Effector CD4-positive, alpha-beta T cell (primary cell): Measurements from ENCODE around the gene SLC49A3.
A peak's percentile ranks its signal among the peaks of the same experiment; 100 is the strongest.
"Not testable (repeated sequence)": the region's sequence is repeated elsewhere in the genome, so short reads cannot be mapped to it uniquely, and the experiment has no call there.

ENCODE experiments used
- DNase-seq: peaks from one replicate; pipeline ENCODE4 v3.0.0-alpha.2; 2020

Gene SLC49A3

DNA sequence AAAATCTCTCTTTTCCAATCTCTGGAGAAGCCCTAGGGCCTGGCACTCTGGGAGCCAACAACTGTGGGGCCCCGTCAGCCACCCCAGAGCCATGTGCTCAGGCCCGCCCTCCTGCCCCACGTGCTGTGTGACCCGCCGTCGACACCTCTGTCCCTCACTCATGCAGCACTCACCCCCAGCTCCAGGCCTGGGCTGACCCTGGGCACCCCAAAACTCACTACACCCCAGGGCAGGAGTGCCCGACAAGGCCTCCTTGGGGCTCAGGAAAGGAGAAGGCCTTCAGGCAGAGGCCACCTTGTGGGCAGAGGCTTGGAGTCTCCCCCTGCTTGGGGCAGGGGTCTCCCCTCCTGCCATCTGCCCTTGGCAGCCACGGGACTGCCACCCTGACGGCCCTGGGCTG is 8.9 kb downstream of the SLC49A3 start:
- no peak for DNase-seq

DNA sequence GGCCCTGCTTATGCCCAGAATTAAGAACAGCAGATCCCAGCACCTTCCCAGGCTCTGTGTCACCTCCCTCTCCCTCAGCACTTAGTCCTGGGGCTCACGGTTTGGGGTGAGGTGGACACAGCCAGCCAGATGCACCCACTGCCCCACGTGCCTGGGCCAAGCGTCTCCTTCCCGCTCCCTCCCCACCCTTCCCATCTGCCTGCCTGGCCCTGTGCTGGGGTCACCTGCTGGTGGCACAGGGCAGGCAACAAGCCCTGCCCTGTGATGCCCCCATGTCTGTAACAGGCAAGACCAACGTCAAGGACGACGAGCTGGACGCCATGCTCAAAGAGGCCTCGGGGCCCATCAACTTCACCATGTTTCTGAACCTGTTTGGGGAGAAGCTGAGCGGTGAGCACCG is 9.3 kb downstream of the SLC49A3 start:
- no peak for DNase-seq

DNA sequence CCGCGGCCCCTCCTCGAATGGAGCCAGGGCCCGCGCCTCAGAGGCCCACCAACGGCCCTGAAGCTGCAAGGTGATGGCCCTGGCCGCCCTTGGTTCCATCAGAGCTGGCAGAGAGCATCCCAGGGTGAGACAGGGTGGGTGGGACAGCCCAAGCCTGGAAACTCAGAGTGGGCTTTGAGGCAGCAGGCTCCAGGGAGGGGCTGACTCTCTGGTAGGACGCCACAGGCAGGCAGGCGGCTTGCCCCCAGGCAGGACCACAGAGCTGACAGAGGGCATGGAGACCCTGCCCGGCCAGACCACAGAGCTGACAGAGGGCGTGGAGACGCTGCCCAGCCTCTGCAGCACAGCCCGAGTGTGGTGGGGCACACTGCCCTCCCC is 9.9 kb downstream of the SLC49A3 start:
- no peak for DNase-seq

DNA sequence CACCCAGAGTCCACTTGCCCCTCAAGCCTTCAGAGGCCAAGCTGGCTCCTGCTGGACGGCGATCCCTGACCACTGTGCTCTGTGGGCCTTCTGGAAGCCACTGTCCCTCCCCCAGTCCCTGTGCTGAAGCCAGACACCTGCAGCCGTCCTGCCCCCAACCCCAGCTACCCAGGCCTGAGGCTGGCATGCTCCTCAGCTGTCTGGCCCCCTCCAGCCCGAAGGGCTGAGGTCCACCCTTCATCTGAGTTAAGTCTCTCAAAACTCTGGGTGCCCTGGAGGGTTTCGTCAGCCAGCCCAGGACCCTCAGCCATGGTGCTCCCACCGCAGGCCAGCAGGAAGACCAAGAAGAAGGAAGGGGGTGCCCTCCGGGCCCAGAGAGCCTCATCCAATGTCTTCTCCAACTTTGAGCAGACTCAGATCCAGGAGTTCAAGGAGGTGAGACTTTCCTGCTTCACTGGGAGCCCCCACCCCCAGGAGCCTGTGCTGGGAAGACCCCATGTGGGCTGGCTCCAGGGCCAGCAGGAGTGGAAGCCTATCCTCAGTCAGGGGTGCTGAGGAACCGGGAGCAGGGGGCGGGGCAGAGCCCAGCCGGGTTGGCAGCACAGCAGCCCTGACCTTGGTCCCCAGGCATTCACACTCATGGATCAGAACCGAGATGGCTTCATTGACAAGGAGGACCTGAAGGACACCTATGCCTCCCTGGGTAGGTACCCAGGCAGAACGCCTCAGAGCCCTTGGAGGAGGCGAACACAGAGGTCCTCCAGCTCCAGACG is 10.4 kb downstream of the SLC49A3 start:
- DNase-seq = no peak

DNA sequence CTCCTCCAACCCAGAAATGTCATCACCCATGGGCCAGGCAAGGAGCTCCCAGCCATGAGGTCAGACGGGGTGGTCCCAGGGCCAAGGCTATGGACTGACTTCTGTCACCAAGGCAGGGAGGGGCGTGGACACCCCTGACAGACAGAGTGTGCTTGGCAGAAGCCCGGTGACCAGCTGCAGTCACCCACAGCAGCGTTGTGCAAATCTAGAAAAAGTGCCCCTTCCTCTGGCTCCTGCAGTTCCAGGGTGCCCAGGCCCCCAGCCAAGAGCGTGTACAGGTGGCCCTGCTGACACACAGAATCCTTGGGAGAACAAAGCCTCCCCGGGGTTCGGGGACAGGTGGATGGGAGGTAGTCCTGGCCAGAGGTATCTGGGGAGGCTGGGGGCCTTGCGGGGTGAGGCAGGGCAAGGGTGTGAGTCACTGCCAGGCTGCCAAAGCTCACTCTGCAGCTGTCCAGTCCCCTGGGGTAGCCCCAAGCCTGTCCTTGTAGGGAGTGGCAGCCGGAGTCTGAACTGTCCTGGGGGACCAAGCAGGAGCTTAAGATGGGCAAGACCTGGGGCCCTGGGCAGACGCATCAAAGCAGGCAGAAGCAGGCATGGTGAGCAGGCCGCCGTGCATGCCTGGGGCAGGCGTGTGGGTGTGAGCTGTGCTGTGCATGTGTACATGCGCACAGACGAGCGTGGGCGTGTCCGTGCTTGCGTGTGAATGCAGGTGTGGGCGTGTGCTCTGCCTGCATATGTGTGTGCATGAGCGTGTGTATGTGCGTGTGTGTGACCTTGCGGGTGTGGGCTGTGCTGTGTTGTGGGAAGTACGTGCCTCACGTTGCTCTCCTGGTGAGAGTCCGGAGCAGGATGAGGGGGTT is 11.3 kb downstream of the SLC49A3 start:
- DNase-seq = no peak

DNA sequence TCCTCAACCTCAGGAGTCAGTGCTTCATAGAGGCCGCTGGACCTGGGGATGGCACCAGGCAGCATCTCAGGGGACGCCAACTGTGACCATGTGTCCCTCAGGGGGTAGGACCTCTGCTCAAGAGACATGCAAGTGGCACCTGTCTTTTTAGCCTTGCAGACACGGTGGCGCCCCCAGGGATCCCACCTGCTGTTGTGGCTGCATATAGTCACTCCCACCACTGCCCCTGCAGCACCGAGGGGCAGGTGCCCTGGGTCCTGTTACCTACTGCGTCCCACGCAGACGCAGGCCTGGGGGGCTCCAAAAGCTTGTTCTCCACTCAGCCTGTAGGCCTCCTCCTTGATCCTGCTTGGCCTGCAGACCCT is 12.1 kb downstream of the SLC49A3 start:
- no peak for DNase-seq

DNA sequence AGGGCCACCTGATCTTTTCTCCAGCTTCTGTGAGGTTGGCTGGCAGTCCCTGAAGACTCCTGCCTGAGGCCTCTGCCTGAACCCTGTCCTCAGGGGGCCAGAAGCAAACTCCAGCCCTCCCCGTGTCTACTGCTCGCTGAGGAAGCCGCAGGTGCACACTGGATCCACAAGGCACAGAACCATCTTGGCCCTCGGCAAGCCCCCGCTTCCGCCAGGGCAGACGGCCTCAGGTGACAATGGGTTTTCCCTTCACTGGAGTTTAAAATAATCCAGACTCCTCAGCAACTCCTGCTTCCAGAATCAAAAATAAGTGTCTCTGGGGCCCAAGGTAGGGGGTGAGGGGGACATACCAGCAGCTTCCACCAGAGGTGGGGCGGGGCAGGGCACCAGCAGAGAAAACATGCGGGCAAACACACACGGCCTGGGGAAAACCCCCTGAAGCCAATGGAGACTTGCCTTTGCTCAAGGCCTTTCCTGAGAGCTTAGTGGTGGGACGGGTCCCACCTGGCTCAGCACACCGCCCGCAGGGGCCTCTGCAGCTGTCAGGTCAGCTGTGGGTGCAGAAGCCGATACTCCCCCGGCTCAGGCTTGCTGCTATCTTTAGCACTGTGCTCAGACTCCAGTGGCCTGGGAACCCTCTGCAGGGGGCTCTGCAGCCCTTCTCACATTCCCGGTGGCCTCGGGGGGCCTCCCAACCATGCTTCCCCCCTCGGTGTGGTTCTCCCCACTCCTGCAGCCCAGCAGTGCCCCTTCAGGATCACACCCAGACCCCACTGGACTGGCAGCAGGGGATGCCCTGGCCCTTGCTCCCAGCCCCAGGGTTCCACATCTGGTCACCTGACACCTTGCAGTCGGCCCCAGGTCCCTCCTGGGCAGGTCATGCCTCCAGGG is 12.7 kb downstream of the SLC49A3 start:
- no peak for DNase-seq

DNA sequence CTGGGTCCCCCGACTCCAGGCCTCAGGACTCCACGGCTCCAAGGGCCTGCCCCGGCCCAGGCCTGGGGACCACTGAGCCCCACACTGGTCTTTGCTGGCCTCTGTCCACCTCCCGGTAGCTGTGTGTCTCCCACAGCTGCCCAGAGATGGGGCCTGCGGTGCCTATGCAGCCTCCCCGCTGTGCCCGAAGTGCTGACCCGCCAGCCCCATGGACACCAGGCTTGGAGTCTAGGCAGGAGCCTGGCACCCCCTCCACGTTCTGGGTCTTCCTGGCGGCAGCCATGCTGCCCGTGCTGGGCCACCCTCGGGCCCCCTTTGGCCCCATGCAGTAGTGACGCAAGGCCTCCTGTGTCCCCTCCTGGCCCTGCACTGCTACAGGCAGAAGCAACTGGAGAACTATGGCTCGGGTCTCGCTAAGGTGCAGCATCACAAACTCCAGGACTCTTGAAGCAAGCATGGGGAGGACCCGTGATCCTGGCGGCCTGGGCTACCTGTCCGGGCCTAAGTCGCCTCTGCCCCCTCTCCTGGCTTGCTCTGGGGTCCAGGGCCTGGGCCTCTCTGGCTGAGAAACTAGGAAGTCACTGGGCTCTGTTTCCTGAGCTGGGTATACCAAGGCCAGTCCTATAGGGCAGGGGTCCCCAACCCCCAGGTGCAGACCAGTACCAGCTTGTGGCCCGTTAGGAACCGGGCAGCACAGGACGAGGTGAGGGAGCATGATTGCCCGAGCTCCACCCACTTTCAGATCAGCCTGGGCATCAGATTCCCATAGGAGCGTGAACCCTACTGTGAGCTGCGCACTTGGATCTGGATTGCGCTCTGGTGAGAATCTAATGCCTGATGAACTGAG is 13.7 kb downstream of the SLC49A3 start:
- no peak for DNase-seq

DNA sequence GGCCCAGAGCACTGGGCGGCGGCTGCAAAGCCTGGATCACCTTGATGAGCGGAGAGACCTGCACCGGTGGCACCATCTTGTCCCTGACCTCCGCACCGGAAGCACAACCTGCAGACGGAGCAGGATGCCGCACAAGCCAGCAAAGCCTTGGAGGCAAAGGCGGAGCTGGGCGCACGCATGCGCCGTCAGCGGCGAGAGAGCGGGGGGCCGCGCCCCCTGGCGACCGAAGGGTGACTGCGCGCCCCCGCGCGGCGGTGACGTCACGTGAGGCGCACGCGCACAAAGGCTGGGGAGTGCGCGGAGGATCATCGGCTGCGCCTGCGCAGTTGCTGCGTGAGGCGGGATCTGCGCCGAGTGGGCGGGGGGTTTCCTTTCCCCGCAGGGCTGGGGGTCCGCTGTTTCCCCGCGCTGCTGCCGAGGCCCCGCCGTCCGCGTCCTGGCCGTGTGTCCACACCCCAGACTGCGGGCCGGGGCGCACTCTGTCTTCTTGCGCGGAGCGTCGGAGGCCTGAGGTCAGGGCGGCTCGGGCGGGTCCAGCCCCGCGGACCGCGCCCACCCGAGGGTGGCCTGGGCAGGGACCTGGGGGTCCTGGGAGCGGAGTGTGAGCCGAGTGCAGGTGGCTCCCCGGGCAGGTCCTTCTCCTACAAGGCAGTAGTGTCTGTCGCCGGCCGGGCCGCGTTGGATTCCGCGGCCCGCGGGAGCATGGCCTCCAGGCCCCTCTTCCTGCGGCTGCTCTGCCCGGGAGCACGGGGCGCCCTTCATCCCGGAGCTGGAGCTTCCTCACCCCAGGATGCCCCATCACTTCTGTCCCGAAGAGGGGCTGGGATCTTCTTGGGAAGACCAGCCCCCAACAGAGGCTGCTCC is 14.5 kb downstream of the SLC49A3 start, which contains the start of the genes ATP5ME and MYL5:
TSS of gene ATP5ME (minus strand) at position 105 of the 864 bp plus-strand sequence. CDS start at position 76, 29 bp downstream.
TSS of gene MYL5 (plus strand) at position 371 of the 864 bp plus-strand sequence. CDS start 3,485 bp downstream, outside the sequence.
- peak; percentile 99 for DNase-seq

DNA sequence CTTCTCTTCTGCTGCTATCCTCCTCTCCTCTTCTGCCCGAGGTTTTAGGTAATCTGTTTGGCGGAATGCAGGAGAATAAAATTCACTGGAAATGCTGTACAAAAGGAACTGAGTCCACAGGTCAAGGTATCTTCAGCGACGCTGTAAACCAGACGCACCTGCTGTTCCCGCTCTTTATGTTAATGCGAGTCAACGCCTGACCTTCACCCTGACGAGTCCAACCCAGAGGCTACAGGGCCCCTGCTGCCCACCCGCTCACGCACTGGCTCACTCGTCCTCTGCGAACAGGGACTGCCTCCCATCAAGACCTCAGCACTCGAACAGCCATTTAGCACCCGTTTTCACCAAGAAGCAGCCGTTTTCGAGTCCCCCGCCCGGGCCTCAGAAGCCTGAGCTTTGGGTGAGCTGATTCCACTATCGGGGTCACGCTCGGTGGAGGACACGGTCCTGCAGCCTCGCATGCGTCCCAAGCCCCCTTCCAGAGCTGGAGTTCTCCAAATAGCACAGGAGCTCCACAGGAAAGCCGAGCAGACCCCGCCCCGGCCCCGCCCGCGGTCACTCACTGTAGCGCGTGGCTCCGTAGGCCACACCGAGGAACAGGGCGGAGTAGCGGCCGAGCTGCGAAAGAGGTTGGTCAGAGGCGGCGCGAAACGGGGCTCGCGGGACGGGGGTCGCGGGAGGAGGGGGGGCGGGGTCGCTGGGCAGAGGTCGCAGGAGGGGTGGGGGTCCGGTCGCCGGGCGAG is 15.4 kb downstream of the SLC49A3 start:
- no peak for DNase-seq

DNA sequence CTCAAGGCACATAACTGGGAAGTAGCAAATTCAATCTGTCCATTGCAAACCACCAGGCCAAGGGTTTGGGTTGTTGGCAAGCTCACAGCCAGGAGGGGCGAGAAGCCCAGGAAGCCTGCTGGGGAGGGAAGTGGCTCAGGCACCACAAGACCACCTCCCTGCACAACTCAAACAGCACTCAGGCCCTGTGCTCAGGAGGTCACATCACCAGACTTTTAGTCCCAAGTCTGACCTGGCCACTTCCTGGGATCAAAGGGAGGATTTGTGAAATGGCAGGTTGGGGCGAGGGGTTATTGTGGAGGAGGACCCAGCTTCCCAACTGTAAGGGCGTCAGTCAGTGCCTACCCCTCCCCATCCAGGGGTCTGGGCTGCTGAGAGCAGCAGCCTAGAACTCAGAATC is 17.2 kb downstream of the SLC49A3 start:
- DNase-seq = no peak

DNA sequence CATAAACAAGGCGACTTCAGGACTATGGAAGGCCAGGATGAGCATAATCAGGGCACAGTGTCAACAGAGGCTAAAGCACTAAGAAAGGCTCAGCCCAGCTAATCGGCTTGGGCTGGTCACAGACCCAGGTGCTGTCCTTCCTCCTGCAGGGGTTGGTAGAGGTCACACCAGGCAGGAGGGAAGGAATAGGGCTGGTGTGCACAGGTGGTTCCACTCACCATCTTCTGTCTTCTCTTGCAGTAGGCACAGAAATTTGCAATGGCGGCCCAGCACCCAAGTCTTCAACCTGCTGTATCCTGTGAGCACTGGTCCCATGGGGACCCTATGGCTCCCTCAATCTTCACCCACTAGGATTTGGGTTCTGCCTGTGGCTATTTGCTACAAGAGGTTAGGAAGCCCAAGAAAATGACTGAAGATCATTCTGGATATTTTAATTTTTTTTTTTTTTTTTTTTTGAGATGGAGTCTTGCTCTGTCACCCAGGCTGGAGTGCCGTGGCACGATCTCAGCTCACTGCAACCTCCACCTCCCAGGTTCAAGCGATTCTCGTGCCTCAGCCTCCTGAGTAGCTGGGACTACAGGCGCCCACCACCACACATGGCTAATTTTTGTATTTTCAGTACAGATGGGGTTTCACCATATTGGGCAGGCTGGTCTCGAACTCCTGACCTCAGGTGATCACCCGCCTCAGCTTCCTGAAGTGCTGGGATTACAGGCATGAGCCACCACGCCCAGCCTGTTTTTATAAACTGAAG is 19.0 kb downstream of the SLC49A3 start:
- DNase-seq = not testable (repeated sequence)

DNA sequence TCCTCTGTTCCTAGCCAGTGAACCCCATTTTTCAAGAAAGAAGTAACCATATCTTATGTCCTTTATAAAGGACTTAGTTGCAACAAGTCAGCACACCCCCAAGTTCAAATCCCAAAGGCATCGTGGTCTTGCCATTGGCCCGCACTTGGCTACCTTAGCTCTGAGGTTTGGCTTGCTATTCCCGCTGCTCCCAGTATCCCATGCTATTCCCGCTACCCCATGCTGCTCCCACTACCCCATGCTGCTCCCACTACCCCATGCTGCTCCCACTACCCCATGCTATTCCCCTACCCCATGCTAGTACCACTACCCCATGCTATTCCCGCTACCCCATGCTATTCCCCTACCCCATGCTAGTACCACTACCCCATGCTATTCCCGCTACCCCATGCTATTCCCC is 20.7 kb downstream of the SLC49A3 start:
- not testable (repeated sequence) for DNase-seq

DNA sequence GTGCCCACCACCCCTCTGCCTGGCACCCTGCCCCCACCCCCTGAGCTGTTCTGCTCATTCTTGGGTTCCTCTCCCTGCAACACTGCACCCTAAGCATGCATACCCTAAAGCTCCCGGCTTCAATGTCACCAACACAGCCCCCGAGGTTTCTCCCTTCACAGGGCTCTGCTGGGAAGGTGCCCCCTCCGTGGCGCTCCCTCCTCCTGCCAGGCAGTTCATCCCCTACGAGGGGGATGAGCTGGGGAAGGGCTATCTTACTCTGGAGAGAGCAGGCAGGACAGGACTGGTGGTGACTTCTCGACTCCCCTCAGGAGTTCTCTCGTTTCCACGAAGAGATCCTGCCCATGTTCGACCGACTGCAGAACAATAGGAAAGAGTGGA is 21.4 kb downstream of the SLC49A3 start:
- no peak for DNase-seq

DNA sequence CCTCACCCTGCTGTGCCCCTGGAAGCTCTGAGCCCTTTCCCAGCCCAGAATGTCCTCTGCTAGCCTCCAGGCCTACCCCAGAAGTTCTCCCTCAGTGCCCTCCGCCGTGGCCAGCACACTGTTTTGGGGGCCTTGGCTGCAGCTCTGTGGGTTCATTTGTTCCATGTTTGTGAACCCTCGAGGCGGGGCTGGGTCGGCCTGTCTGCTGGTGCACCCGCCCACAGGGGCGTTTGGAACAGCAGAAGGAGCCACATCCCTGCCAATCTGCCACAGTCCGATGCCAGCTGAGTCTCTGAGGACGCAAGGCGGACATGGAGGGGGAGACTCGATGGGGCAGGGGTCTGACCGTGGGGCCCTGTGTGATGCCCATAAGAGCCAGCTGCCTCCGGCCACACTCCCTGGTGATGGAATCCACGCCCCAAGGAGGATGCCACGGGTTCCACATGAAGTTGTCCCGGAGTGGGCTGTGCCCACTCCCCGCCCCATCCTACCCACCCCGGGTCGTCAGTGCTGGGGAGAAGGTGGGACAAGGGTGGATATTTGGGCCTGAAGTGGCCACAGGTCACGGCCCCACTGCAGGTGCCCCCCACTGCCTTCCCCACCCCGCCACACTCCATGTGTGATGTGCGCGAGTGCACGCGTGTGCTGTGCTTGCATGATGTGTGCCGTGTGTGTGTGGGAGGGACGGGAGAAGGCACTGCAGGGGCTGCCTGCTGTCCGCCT is 22.0 kb downstream of the SLC49A3 start:
- no peak for DNase-seq

DNA sequence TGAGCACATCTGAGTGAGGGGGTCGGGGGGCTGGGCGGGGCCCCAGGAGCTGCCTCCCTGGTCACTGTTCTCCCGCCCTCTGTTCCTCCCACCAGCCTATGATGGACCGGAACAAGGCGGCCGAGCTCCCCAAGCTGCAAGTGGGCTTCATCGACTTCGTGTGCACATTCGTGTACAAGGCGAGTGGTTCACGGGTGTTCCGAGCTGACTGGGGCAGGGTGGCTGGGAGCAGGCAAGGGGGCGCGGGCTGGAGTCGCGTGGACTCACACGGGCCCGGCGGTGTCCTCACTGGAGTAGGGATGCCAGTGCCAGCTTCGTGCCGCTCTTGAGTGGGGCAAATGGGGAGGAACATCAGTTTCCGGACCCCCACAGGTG is 22.5 kb downstream of the SLC49A3 start:
- no peak for DNase-seq

DNA sequence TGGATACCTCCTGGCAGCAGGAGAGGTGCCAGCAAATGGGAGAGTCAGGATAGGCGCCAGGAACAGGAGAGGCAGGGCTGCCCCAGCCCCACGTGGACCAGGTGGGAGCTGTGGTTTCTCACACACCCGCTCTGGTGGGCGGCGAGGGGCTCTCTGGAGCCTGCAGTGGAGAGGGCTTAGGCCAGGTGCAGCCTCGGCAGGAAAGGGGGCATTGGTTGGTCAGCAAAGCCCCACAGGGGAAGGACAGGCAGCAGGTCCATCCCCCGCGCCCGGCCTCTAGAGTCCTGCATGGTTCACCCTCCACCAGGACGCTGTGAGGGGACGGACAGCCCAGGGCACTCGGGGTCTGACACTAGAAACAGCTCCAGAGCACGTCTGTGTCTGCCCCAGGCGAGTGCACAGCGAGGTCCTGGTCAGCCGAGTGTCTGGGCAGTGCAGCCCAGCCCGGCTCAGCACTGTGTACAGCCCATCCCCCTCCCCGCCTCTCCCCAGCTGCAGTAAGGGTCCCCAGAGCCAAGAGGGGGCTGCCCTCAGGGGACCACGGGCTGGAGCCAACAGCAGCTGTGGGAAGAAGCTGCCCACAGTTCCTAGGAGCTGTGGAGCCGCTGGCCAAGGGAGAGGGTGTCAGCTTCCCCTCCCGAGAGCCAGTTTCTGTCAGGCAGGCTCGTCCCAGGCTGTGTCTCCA is 23.1 kb downstream of the SLC49A3 start:
- no peak for DNase-seq

DNA sequence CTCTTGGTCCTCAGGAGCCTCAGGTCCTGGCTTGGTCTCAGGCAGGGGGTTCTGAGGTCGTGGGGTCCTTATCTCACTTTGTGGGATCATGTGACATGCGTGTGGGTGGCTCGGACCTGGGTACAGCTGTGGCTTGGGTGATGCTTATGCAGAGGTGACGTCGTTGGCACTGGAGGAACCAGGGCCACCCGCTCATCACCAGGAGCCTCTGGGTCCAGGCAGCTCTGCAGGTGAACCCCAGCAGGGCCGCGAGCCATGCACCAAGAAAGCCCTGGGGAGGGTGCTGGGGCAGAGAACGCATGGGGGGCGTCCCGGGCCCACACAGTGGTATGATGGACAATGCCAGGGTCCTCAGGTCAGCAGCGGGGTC is 23.6 kb downstream of the SLC49A3 start:
- DNase-seq = no peak
